ENCODE results near the gene AFAP1L2. TPM values are rescaled to one million over a fixed set of nuclear protein-coding genes. Genes with fewer than 3 reads are reported as not detected.

The AFAP1L2 gene
- total RNA-seq, 2 experiments from 2014 or later: 1.1 to 1.2 TPM

- Mint-ChIP-seq H3K36me3 (no peaks in the 10 kb centered on the region), H3K9me3 (no peaks in the 10 kb centered on the region), H3K4me3 (no peak overlapping the region), H3K27me3 (no peaks in the 10 kb centered on the region), H3K27ac (no peak overlapping the region), H3K4me1 (ENCODE audit: low read depth) (peaks cover 7% of the 10 kb centered on the region)
- ChIA-PET CTCF (interaction anchor here (0.8 to 1.5 kb wide), 2 partner anchors 150 to 477 kb away, joined by 3 to 5 read pairs; no protein-coding TSS in a partner anchor), POLR2A (no interaction called here)
- intact Hi-C loops (cut with micrococcal nuclease): no loop called here
- no peak for DNase-seq
These were observed 95.6 kb downstream of the AFAP1L2 start for GRCh38 chr10:114308531-114309363.

DNA sequence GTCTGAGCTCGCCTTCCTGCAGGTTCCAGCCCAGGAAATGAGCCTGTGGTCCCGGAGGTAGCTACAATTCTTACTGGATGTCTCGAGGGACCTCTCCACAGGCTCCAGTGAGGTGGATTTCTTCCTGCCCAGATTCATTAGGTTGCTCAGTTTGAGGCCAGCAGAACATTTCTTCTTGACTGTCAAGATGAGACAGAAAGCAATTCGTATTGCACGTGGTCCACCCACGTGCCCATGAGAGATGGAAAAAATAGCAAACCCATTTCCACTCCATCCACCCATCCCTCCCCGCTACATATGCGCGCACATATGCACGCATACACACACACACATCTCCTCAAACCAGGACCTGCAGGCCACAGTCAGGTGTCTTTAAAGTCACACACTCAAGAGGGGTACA lies 96.6 kb downstream of the AFAP1L2 start:
- CTCF ChIA-PET: interaction anchor here (1.5 kb wide), 1 partner anchor 151 kb away, joined by 5 read pairs; no protein-coding TSS in a partner anchor
- no peak overlapping the region for H3K4me3 Mint-ChIP-seq
- no peak for DNase-seq
- POLR2A ChIA-PET: no interaction called here
- no peaks in the 10 kb centered on the region for H3K9me3 Mint-ChIP-seq
- intact Hi-C loops (cut with micrococcal nuclease): no loop called here
- H3K4me1 Mint-ChIP-seq (ENCODE audit: low read depth): peaks cover 9% of the 10 kb centered on the region
- H3K27ac Mint-ChIP-seq: no peak overlapping the region
- no peaks in the 10 kb centered on the region for H3K27me3 Mint-ChIP-seq
- no peaks in the 10 kb centered on the region for H3K36me3 Mint-ChIP-seq

DNA sequence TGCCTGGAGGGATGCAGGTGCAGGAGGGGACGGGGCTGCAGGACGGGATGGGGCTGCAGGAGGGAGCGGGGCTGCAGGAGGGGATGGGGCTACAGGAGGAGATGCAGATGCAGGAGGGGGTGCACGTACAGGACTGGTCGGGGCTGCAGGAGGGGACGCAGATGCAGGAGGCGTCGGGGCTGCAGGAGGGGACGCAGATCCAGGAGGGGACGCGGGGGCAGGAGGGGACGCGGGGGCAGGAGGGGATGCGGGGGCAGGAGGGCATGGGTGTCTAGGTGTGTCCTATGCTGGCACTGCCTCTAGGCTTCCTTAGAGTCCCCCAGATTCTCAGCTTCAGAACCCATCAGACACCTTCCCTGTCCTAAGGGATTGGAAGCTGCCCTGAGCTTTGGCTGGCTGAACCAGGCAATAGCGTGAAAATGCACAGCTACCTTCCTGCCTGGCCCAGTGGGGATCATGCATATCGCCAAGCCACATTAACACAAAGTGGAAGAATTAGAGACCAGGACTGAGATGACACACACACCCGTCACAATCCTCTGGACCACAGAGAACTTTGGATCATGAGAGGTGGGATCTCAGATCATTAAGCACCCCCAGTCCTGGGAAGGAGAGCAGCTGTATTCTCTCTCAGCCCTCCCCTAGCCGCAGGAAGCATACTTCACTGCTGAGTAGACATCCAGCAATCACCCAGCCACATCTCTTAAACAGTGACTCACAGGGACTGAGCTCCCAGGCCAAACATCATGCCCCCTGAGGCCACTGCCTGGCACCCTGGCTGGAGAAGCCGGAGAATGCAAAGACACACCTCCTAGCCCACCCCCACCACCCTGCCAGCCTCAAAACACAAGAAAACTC lies 98.0 kb downstream of the AFAP1L2 start:
- H3K27me3 Mint-ChIP-seq: no peaks in the 10 kb centered on the region
- H3K9me3 Mint-ChIP-seq: no peaks in the 10 kb centered on the region
- no peak for DNase-seq
- CTCF ChIA-PET: interaction anchor here (1.2 kb wide), 1 partner anchor 152 kb away, joined by 3 read pairs; no protein-coding TSS in a partner anchor
- H3K4me3 Mint-ChIP-seq: no peak overlapping the region
- H3K36me3 Mint-ChIP-seq: no peaks in the 10 kb centered on the region
- no peak overlapping the region for H3K27ac Mint-ChIP-seq
- peaks cover 9% of the 10 kb centered on the region for H3K4me1 Mint-ChIP-seq (ENCODE audit: low read depth)
- intact Hi-C loops (cut with micrococcal nuclease): no loop called here
- POLR2A ChIA-PET: no interaction called here

DNA sequence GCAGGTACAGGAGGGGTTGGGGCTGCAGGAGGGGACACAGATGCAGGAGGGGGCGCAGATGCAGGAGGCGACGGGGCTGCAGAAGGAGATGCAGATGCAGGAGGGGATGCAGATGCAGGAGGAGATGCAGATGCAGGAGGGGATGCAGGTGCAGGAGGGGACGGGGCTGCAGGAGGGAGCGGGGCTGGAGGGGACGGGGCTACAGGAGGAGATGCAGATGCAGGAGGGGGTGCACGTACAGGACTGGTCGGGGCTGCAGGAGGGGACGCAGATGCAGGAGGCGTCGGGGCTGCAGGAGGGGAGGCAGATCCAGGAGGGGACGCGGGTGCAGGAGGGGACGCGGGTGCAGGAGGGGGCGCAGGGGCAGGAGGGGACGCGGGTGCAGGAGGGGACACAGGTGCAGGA lies 98.8 kb downstream of the AFAP1L2 start:
- no peak overlapping the region for H3K27ac Mint-ChIP-seq
- ChIA-PET POLR2A (no interaction called here), CTCF (no interaction called here)
- DNase-seq: no peak
- H3K36me3 Mint-ChIP-seq: no peaks in the 10 kb centered on the region
- intact Hi-C loops (cut with micrococcal nuclease): loop anchor here (2.0 kb wide), 1 partner anchor 481 kb away; no protein-coding TSS in a partner anchor
- no peaks in the 10 kb centered on the region for H3K27me3 Mint-ChIP-seq
- no peaks in the 10 kb centered on the region for H3K9me3 Mint-ChIP-seq
- H3K4me3 Mint-ChIP-seq: peak overlapping the region; percentile 12
- peaks cover 9% of the 10 kb centered on the region for H3K4me1 Mint-ChIP-seq (ENCODE audit: low read depth)

DNA sequence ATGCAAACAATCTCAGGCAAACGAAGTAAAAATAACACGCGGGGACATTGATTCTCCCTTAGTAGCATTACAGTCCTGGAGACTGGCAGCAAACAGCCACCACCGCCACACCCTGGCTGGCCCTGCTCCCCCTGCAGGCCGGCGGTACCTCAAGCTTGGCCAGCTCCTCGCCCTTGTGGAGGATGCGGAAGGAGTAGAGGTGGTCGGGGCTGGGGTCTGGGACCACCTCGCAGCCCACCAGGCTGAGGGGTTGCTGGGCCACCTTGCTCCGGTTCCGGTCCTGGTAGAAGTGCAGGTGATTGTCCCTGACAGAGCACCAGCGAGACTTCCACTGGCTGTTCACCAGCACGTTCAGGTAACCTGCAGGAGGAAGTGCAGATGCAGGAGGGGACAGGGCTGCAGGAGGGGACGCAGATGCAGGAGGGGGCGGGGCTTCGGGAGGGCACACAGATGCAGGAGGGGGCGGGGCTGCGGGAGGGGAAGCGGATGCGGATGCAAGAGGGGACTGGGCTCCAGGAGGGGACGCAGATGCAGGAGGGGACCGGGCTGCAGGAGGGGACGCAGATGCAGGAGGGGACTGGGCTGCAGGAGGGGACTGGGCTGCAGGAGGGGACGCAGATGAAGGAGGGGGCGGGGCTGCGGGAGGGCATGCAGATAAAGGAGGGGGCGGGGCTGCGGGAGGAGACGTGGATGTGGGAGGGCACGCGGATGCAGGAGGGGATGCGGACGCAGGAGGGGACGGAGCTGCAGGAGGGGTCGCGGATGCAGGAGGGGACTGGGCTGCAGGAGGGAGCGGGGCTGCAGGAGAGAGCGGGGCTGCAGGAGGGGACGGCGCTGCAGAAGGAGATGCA lies 99.5 kb downstream of the AFAP1L2 start:
- CTCF ChIA-PET: interaction anchor here (0.6 to 2.8 kb wide), 65 partner anchors 8 to 1990 kb away, joined by 3 to 33 read pairs (median 4); partner anchors contain the start of genes CCDC186 and FHIP2A
- Mint-ChIP-seq H3K27me3 (no peaks in the 10 kb centered on the region), H3K4me3 (peak overlapping the region; percentile 69), H3K4me1 (ENCODE audit: low read depth) (peaks cover 9% of the 10 kb centered on the region), H3K36me3 (no peaks in the 10 kb centered on the region), H3K27ac (no peak overlapping the region), H3K9me3 (no peaks in the 10 kb centered on the region)
- intact Hi-C loops (cut with micrococcal nuclease): loop anchor here (1.0 to 5.0 kb wide), 8 partner anchors 98 to 823 kb away; partner anchors contain the start of genes AFAP1L2 and CCDC186
- POLR2A ChIA-PET: interaction anchor here (0.8 kb wide), 1 partner anchor 191 kb away, joined by 3 read pairs; no protein-coding TSS in a partner anchor
- DNase-seq: peak; percentile 74

GRCh38 chr10:114304017-114304570 lies 100.2 kb downstream of the AFAP1L2 start:
- CTCF ChIA-PET: interaction anchor here (0.6 to 2.8 kb wide), 82 partner anchors 8 to 1989 kb away, joined by 3 to 33 read pairs (median 4); partner anchors contain the start of genes CCDC186 and FHIP2A

DNA sequence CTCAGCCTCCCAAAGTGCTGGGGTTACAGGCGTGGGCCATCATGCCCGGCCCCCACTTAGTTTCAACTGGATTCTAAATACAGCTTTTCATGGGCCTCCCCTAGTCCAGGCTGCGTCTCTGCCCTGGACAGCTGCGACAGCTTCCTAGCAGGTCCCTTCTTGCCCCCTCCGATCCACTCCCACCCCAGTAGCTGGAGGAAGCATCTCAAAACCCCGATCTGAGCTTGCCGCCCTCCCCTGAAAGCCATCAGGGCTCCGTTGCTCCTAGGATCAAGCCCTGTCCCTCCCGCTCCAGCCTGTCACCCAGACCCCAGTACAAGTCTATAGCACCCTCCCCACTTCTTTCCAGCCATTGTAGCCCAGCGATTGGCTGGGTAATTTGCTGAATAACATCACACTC lies 100.7 kb downstream of the AFAP1L2 start:
- Mint-ChIP-seq H3K4me3 (peak overlapping the region; percentile 69), H3K36me3 (no peaks in the 10 kb centered on the region), H3K4me1 (ENCODE audit: low read depth) (peaks cover 9% of the 10 kb centered on the region), H3K27ac (no peak overlapping the region), H3K9me3 (no peaks in the 10 kb centered on the region), H3K27me3 (no peaks in the 10 kb centered on the region)
- ChIA-PET CTCF (interaction anchor here (0.6 to 2.8 kb wide), 68 partner anchors 9 to 826 kb away, joined by 3 to 33 read pairs (median 4); partner anchors contain the start of genes CCDC186 and FHIP2A), POLR2A (no interaction called here)
- intact Hi-C loops (cut with micrococcal nuclease): loop anchor here (5.0 kb wide), 2 partner anchors 99 to 824 kb away; partner anchors contain the start of gene AFAP1L2
- no peak for DNase-seq

More at GRCh38 chr10:114304017-114304570, 100.2 kb downstream of the AFAP1L2 start:
- peaks cover 9% of the 10 kb centered on the region for H3K4me1 Mint-ChIP-seq (ENCODE audit: low read depth)
- peak overlapping the region; percentile 15 for H3K27ac Mint-ChIP-seq
- H3K9me3 Mint-ChIP-seq: no peaks in the 10 kb centered on the region
- POLR2A ChIA-PET: interaction anchor here (0.8 kb wide), 1 partner anchor 191 kb away, joined by 3 read pairs; no protein-coding TSS in a partner anchor
- H3K27me3 Mint-ChIP-seq: no peaks in the 10 kb centered on the region
- no peaks in the 10 kb centered on the region for H3K36me3 Mint-ChIP-seq
- intact Hi-C loops (cut with micrococcal nuclease): loop anchor here (1.0 to 5.0 kb wide), 8 partner anchors 98 to 823 kb away; partner anchors contain the start of genes AFAP1L2 and CCDC186
- peak overlapping the region; percentile 69 for H3K4me3 Mint-ChIP-seq
- DNase-seq: peak; percentile 85

DNA sequence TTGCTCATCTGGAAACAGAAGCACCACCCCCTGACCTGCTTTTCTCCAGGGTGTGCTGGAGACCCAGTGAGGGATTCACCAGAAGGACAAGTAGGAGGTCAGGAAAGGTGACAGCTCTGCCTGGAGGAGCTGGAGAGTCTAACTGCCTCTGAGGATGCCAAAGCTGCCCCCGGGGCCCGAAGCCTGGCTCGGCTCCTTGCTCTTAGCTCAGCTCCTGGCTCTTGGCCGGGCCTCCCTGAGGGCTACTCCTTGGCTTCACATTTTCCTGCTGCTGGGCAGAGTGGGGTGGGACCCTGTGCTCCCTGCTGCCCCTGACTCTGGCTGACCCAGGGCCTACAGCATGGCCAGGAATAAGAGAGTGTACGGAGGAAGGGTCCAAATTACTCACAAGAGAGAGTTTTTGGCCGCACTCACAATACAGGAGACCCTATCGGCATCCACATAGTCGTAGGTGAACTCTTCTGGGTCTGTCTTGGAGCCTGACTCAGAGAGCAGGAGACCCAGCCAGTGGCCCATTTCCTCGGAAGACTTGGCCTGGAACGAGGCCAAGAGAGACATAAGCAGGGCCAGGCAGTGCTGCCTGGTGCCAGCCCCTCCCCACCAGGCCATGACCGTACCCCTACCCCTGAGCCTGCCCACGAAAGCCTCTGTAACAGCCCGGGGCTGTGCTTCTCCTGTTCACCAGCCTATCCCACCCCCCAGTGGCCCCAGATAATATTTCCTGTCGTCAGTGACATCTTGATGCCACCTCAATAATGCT lies 102.2 kb downstream of the AFAP1L2 start:
- intact Hi-C loops (cut with micrococcal nuclease): loop anchor here (5.0 kb wide), 2 partner anchors 100 to 825 kb away; partner anchors contain the start of gene AFAP1L2
- CTCF ChIA-PET: interaction anchor here (1.9 to 2.8 kb wide), 6 partner anchors 101 to 827 kb away, joined by 8 to 33 read pairs (median 16); partner anchors contain the start of gene CCDC186
- Mint-ChIP-seq H3K4me3 (no peak overlapping the region), H3K27me3 (no peaks in the 10 kb centered on the region), H3K27ac (no peak overlapping the region), H3K36me3 (peaks cover 7% of the 10 kb centered on the region), H3K9me3 (no peaks in the 10 kb centered on the region), H3K4me1 (ENCODE audit: low read depth) (peaks cover 9% of the 10 kb centered on the region)
- DNase-seq: no peak
- POLR2A ChIA-PET: no interaction called here

- Mint-ChIP-seq H3K36me3 (peaks cover 14% of the 10 kb centered on the region), H3K9me3 (peaks cover 5% of the 10 kb centered on the region), H3K4me3 (no peak overlapping the region), H3K4me1 (ENCODE audit: low read depth) (peaks cover 9% of the 10 kb centered on the region), H3K27me3 (no peaks in the 10 kb centered on the region), H3K27ac (no peak overlapping the region)
- no peak for DNase-seq
- CTCF ChIA-PET: no interaction called here
- POLR2A ChIA-PET: interaction anchor here (0.6 kb wide), 1 partner anchor 55 kb away, joined by 4 read pairs; no protein-coding TSS in a partner anchor
- intact Hi-C loops (cut with micrococcal nuclease): loop anchor here (5.0 kb wide), 2 partner anchors 101 to 826 kb away; partner anchors contain the start of gene AFAP1L2
These were observed 103.1 kb downstream of the AFAP1L2 start for GRCh38 chr10:114301177-114301576.

GRCh38 chr10:114300036-114300645 lies 104.2 kb downstream of the AFAP1L2 start:
- ChIA-PET CTCF (interaction anchor here (0.6 kb wide), 1 partner anchor 774 kb away, joined by 5 read pairs; no protein-coding TSS in a partner anchor), POLR2A (no interaction called here)
- intact Hi-C loops (cut with micrococcal nuclease): loop anchor here (5.0 kb wide), 2 partner anchors 102 to 827 kb away; partner anchors contain the start of gene AFAP1L2
- no peak for DNase-seq
- H3K4me1 Mint-ChIP-seq (ENCODE audit: low read depth): peaks cover 9% of the 10 kb centered on the region
- H3K4me3 Mint-ChIP-seq: no peak overlapping the region
- H3K9me3 Mint-ChIP-seq: peaks cover 15% of the 10 kb centered on the region
- H3K27me3 Mint-ChIP-seq: no peaks in the 10 kb centered on the region
- H3K27ac Mint-ChIP-seq: no peak overlapping the region
- peaks cover 23% of the 10 kb centered on the region for H3K36me3 Mint-ChIP-seq
